GM13976 (cell line): ENCODE results near the gene GPC5.

Experiments
- DNase-seq: peaks from one replicate; pipeline ENCODE4 v3.0.0; 2012; ENCODE audit warnings: low spot score
- in situ Hi-C: fragments of 300-500 bp; cut with MboI; formaldehyde crosslinking; loops from one replicate; pipeline ENCODE4 v1.12.0; 2022; ENCODE audit warnings: low sequenced_read_pairs, mixed read lengths, inconsistent platforms; ENCODE audit not compliant: unreplicated experiment
- TF ChIP-seq, protein P1 (sequence below): IDR thresholded peaks from 2 replicates; pipeline ENCODE4 v1.5.1; 2012; ENCODE audit warnings: borderline replicate concordance, mild to moderate bottlenecking; ENCODE audit not compliant: insufficient read depth; ENCODE audit errors: extremely low read depth, missing control alignments, control extremely low read depth

The GPC5 gene

GRCh38 chr13:92668157-92668556, 1269.7 kb downstream of the GPC5 start:
- in situ Hi-C loops = no loop called here

GRCh38 chr13:92670096-92670495, 1271.7 kb downstream of the GPC5 start:
- in situ Hi-C loops = no loop called here
- TF ChIP-seq, protein P1, sequence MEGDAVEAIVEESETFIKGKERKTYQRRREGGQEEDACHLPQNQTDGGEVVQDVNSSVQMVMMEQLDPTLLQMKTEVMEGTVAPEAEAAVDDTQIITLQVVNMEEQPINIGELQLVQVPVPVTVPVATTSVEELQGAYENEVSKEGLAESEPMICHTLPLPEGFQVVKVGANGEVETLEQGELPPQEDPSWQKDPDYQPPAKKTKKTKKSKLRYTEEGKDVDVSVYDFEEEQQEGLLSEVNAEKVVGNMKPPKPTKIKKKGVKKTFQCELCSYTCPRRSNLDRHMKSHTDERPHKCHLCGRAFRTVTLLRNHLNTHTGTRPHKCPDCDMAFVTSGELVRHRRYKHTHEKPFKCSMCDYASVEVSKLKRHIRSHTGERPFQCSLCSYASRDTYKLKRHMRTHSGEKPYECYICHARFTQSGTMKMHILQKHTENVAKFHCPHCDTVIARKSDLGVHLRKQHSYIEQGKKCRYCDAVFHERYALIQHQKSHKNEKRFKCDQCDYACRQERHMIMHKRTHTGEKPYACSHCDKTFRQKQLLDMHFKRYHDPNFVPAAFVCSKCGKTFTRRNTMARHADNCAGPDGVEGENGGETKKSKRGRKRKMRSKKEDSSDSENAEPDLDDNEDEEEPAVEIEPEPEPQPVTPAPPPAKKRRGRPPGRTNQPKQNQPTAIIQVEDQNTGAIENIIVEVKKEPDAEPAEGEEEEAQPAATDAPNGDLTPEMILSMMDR = no peak
- DNase-seq = no peak

More at GRCh38 chr13:92668157-92668556, 1269.7 kb downstream of the GPC5 start:
- TF ChIP-seq, protein P1 = no peak
- DNase-seq = no peak

GRCh38 chr13:92671821-92672220, 1273.4 kb downstream of the GPC5 start:
- TF ChIP-seq, protein P1 = no peak
- in situ Hi-C loops = no loop called here
- no peak for DNase-seq

- in situ Hi-C loops = no loop called here
- no peak for DNase-seq
- TF ChIP-seq, protein P1 = no peak
These were observed 1277.8 kb downstream of the GPC5 start for GRCh38 chr13:92676246-92676645.

DNA sequence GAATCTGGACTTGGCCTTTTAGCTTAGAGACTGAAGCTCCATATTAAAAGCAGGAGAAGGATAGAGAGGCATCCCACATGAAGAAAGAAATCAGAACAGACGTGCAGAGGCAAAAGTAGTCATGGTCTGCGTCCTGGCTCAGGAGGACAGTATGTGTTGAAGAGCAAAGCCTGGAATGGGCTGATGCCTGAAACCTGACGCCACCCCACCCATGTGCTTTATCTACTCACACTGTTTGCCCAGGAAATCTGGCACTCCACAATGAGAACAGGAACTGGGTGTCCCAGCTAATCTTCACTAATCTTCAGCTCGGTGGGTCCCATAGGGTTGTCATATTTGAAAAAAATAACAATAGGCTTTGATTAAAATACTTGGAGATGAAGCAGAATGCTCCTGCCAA, 1279.2 kb downstream of the GPC5 start:
- in situ Hi-C loops = no loop called here
- no peak for DNase-seq
- TF ChIP-seq, protein P1 = no peak

DNA sequence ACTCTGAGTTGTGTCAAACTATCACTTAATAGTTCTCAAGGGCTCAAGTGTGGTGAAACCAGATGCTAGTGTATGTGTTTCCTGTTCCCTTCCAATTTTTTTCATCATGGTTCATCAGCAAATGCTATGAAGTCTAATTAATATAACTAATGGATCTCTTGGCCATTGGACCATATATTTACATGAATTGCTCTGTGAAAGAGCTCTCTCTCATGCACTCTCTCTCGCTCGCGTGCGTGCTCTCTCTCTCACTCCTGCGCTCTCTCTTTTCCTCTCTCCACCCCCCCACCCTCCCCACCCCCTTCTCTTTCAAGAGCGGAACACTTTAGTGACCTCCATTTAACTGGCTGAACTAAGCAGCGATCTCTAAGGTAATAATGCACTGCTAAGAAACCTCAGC, 1281.2 kb downstream of the GPC5 start:
- no peak for DNase-seq
- in situ Hi-C loops = no loop called here
- TF ChIP-seq, protein P1 = no peak

DNA sequence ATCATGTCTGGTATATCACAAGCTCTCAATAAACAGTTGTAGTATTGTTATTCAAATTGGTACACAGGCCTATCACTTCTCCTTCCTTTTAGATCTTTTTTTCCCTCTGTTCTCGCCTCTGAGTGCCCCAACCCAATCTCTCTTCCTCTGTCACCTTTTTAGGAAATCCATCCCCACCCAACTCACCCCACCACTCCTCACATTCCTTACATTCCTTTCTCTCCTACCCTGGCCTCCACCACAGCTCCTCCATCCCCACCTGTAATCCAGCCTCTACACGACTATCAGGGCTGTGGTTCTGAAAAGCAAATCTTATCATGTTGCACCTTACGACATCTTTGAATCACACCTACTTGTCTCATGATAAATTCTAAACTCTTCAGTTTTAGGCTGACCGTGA, 1282.8 kb downstream of the GPC5 start:
- no peak for DNase-seq
- in situ Hi-C loops = no loop called here
- TF ChIP-seq, protein P1 = no peak
